H9 (cell line): ENCODE data around the gene NRP2. TPM values are rescaled to one million over a fixed set of nuclear protein-coding genes. Genes with fewer than 3 reads are reported as not detected.

Experiments used
- DNase-seq: peaks from one replicate; pipeline ENCODE4 v3.0.0-alpha.2; 2017
- H2AFZ ChIP-seq: one replicate; pipeline ENCODE4 v1.6.1; 2013; ENCODE audit warnings: mild to moderate bottlenecking, low read length, control low read depth, moderate library complexity
- H2AK5ac ChIP-seq: 2 replicates; pipeline ENCODE4 v1.6.1; 2013; ENCODE audit warnings: low read length, control low read depth, mixed read lengths; ENCODE audit not compliant: insufficient read length
- H2BK120ac ChIP-seq: one replicate; pipeline ENCODE4 v1.6.1; 2013; ENCODE audit warnings: low read depth, mild to moderate bottlenecking, low read length, control low read depth, inconsistent platforms; ENCODE audit not compliant: poor library complexity, severe bottlenecking
- H2BK12ac ChIP-seq: 2 replicates; pipeline ENCODE4 v1.6.1; 2013; ENCODE audit warnings: low read length, control low read depth, mixed read lengths, low read depth; ENCODE audit not compliant: insufficient read length
- H2BK15ac ChIP-seq: 2 replicates; pipeline ENCODE4 v1.6.1; 2013; ENCODE audit warnings: low read depth, low read length, control low read depth
- H2BK20ac ChIP-seq: one replicate; pipeline ENCODE4 v1.6.1; 2013; ENCODE audit warnings: low read depth, mild to moderate bottlenecking, low read length, control low read depth, inconsistent platforms; ENCODE audit not compliant: poor library complexity, severe bottlenecking
- H2BK5ac ChIP-seq: 2 replicates; pipeline ENCODE4 v1.6.1; 2013; ENCODE audit warnings: low read length, control low read depth, mixed read lengths; ENCODE audit not compliant: insufficient read length
- H3K14ac ChIP-seq: 2 replicates; pipeline ENCODE4 v1.6.1; 2013; ENCODE audit warnings: low read length, control low read depth; ENCODE audit not compliant: insufficient read depth
- H3K18ac ChIP-seq: 2 replicates; pipeline ENCODE4 v1.6.1; 2013; ENCODE audit warnings: low read depth, mild to moderate bottlenecking, mixed read lengths, low read length, control low read depth; ENCODE audit not compliant: insufficient read length
- H3K23ac ChIP-seq: 2 replicates; pipeline ENCODE4 v1.6.1; 2013; ENCODE audit warnings: low read length, control low read depth, mixed read lengths, low read depth; ENCODE audit not compliant: insufficient read length
- H3K23me2 ChIP-seq: 2 replicates; pipeline ENCODE4 v1.6.1; 2013; ENCODE audit warnings: low read depth, mild to moderate bottlenecking, mixed read lengths, low read length, control low read depth; ENCODE audit not compliant: insufficient read length, poor library complexity, severe bottlenecking
- H3K27ac ChIP-seq: 2 replicates; pipeline ENCODE4 v1.5.1; 2013; ENCODE audit warnings: low read length, control low read depth, mixed read lengths, low read depth; ENCODE audit not compliant: insufficient read length
- H3K27me3 ChIP-seq: 2 replicates; pipeline ENCODE4 v1.6.1; 2013; ENCODE audit warnings: low read length, control low read depth, inconsistent platforms; ENCODE audit not compliant: insufficient read depth
- H3K4ac ChIP-seq: 2 replicates; pipeline ENCODE4 v1.6.1; 2013; ENCODE audit warnings: low read depth, mild to moderate bottlenecking, control low read depth, inconsistent platforms, low read length, moderate library complexity
- H3K4me1 ChIP-seq: 2 replicates; pipeline ENCODE4 v1.6.1; 2013; ENCODE audit warnings: low read length, control low read depth, inconsistent platforms; ENCODE audit not compliant: insufficient read depth
- H3K4me2 ChIP-seq: 2 replicates; pipeline ENCODE4 v1.6.1; 2013; ENCODE audit warnings: low read length, control low read depth, mixed read lengths; ENCODE audit not compliant: insufficient read length, insufficient read depth
- H3K56ac ChIP-seq: 2 replicates; pipeline ENCODE4 v1.6.1; 2013; ENCODE audit warnings: low read depth, mild to moderate bottlenecking, mixed read lengths, low read length, control low read depth; ENCODE audit not compliant: insufficient read length
- H3K79me1 ChIP-seq: 2 replicates; pipeline ENCODE4 v1.6.1; 2013; ENCODE audit warnings: low read depth, mild to moderate bottlenecking, moderate library complexity, low read length, control low read depth, inconsistent platforms; ENCODE audit not compliant: insufficient read depth, poor library complexity, severe bottlenecking
- H3K79me2 ChIP-seq: 2 replicates; pipeline ENCODE4 v1.6.1; 2013; ENCODE audit warnings: low read length, control low read depth, inconsistent platforms; ENCODE audit not compliant: insufficient read depth
- H3K9ac ChIP-seq: 2 replicates; pipeline ENCODE4 v1.6.1; 2013; ENCODE audit warnings: low read length, control low read depth, mixed read lengths; ENCODE audit not compliant: insufficient read length; ENCODE audit errors: extremely low read depth
- H3K9me3 ChIP-seq: one replicate; pipeline ENCODE4 v1.6.1; 2013; ENCODE audit warnings: low read depth, low read length, inconsistent platforms; ENCODE audit not compliant: control insufficient read depth
- H3T11ph ChIP-seq: one replicate; pipeline ENCODE4 v1.6.1; 2013; ENCODE audit warnings: mild to moderate bottlenecking, low read length, control low read depth, inconsistent platforms
- H4K20me1 ChIP-seq: one replicate; pipeline ENCODE4 v1.6.1; 2013; ENCODE audit not compliant: control insufficient read depth, insufficient read length, insufficient read depth
- H4K5ac ChIP-seq: 2 replicates; pipeline ENCODE4 v1.6.1; 2013; ENCODE audit warnings: low read depth, mild to moderate bottlenecking, mixed read lengths, low read length, control low read depth; ENCODE audit not compliant: insufficient read length
- H4K8ac ChIP-seq: replicated peaks from 2 replicates; pipeline ENCODE4 v1.6.1; 2013; ENCODE audit warnings: low read length, control low read depth, mixed read lengths, low read depth; ENCODE audit not compliant: insufficient read length
- H4K91ac ChIP-seq: 2 replicates; pipeline ENCODE4 v1.6.1; 2013; ENCODE audit warnings: low read depth, mild to moderate bottlenecking, moderate library complexity, mixed read lengths, low read length, control low read depth; ENCODE audit not compliant: insufficient read length
- H3K27ac Mint-ChIP-seq, 3 experiments: 2 replicates in 2 of 3; 3 replicates in 1 of 3; pipeline ENCODE4 v1.8.0; 2020 to 2021; ENCODE audit warnings: mixed read lengths in 3 of 3, mild to moderate bottlenecking in 1 of 3, moderate library complexity in 1 of 3
- H3K27me3 Mint-ChIP-seq: 2 replicates; pipeline ENCODE4 v1.8.0; 2021; ENCODE audit warnings: low read depth, mild to moderate bottlenecking, moderate library complexity, mixed read lengths
- H3K36me3 Mint-ChIP-seq, 3 experiments: 2 replicates in 2 of 3; 3 replicates in 1 of 3; pipeline ENCODE4 v1.8.0; 2020 to 2021; ENCODE audit warnings: low read depth in 3 of 3, mixed read lengths in 3 of 3; ENCODE audit not compliant: insufficient read depth in 1 of 3
- H3K4me1 Mint-ChIP-seq, 2 experiments: 2 replicates each; pipeline ENCODE4 v1.8.0; 2020; ENCODE audit warnings: mixed read lengths in 2 of 2
- H3K4me3 Mint-ChIP-seq, 2 experiments: 2 replicates in 1 of 2; 3 replicates in 1 of 2; pipeline ENCODE4 v1.8.0; 2020 to 2021; ENCODE audit warnings: mild to moderate bottlenecking in 2 of 2, mixed read lengths in 2 of 2, moderate library complexity in 1 of 2
- H3K9me3 Mint-ChIP-seq, 2 experiments: 2 replicates in 1 of 2; 3 replicates in 1 of 2; pipeline ENCODE4 v1.8.0; 2020; ENCODE audit warnings: mild to moderate bottlenecking in 2 of 2, mixed read lengths in 2 of 2, moderate library complexity in 1 of 2
- WGBS: extraction: QIAGEN DNeasy Blood & Tissue Kit; methylation state at CpG from one replicate; pipeline ENCODE4 v1.1.7; 2013; ENCODE audit warnings: missing lambda C conversion rate, low lambda C conversion rate, mixed read lengths; ENCODE audit not compliant: insufficient read length; ENCODE audit errors: extremely low coverage; 5-methylcytosine and 5-hydroxymethylcytosine counted together
- total RNA-seq: library from RNA; stranded (reverse); gene quantifications from 2 replicates; pipeline ENCODE4 v1.2.1, GENCODE V29; 2021
- TF ChIP-seq, protein P1 (sequence below): fragments of 200-600 bp; sonication (generic); conservative IDR thresholded peaks from 3 replicates; pipeline ENCODE4 v1.8.0; 2021; ENCODE audit warnings: antibody characterized with exemption, mild to moderate bottlenecking

Gene NRP2
- total RNA-seq, 1 experiment from 2014 or later, result 19.7 TPM

DNA sequence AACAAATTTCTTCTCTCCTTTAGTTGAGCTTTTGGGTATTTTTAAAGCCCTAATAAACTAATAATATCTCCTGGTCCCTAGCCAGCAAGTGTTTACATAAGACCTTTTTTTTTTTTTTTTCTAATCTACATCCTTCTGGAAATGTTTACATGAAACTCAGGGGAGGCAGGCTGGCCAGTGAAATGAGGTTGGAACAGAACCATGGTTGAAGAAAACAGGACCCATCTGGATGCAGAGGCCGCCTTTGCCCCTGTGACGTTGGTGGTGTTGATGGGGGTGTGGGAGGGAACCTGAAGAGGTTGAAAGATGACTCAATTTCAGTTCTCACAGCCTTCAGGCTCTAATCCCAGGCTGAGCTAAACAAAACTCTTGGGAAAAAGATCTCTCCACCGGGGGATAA is 118.5 kb downstream of the NRP2 start:
- DNase-seq, result no peak

More for the DNA sequence above, 118.5 kb downstream of the NRP2 start:
- Mint-ChIP-seq H3K4me1 (peaks cover 21 to 23% of the 10 kb centered on the region in 2 experiments), H3K9me3 (peaks cover 18 to 19% of the 10 kb centered on the region in 2 experiments), H3K36me3 (peaks cover 19 to 34% (median 24%) of the 10 kb centered on the region in 3 experiments), H3K4me3 (no peak overlapping the region), H3K27ac (no peak overlapping the region), H3K27me3 (peaks cover 5% of the 10 kb centered on the region; the same call in 1 of the 2 replicates)
- H2BK12ac ChIP-seq, result no peak overlapping the region
- H2AK5ac ChIP-seq, result no peak overlapping the region
- no peak overlapping the region for H3K27ac ChIP-seq
- H4K20me1 ChIP-seq, result no peaks in the 10 kb centered on the region
- no peaks in the 10 kb centered on the region for H3K79me1 ChIP-seq
- H2AFZ ChIP-seq, result no peak overlapping the region
- no peak overlapping the region for H2BK15ac ChIP-seq
- no peak overlapping the region for H2BK120ac ChIP-seq
- H3T11ph ChIP-seq, result no peak overlapping the region
- no peak overlapping the region for H2BK5ac ChIP-seq
- H3K56ac ChIP-seq, result no peak overlapping the region
- no peaks in the 10 kb centered on the region for H3K27me3 ChIP-seq
- H3K14ac ChIP-seq, result no peak overlapping the region
- no peak overlapping the region for H3K9ac ChIP-seq
- no peaks in the 10 kb centered on the region for H3K9me3 ChIP-seq
- no CpG with 5 or more reads among the region's 3 CpGs for WGBS
- no peak overlapping the region for H3K4ac ChIP-seq
- no peak overlapping the region for H2BK20ac ChIP-seq
- H3K79me2 ChIP-seq, result no peaks in the 10 kb centered on the region
- H3K23ac ChIP-seq, result no peak overlapping the region
- no peak overlapping the region for H4K8ac ChIP-seq
- TF ChIP-seq, protein P1, sequence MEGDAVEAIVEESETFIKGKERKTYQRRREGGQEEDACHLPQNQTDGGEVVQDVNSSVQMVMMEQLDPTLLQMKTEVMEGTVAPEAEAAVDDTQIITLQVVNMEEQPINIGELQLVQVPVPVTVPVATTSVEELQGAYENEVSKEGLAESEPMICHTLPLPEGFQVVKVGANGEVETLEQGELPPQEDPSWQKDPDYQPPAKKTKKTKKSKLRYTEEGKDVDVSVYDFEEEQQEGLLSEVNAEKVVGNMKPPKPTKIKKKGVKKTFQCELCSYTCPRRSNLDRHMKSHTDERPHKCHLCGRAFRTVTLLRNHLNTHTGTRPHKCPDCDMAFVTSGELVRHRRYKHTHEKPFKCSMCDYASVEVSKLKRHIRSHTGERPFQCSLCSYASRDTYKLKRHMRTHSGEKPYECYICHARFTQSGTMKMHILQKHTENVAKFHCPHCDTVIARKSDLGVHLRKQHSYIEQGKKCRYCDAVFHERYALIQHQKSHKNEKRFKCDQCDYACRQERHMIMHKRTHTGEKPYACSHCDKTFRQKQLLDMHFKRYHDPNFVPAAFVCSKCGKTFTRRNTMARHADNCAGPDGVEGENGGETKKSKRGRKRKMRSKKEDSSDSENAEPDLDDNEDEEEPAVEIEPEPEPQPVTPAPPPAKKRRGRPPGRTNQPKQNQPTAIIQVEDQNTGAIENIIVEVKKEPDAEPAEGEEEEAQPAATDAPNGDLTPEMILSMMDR, result no peak
- H4K91ac ChIP-seq, result no peak overlapping the region
- no peak overlapping the region for H3K4me2 ChIP-seq
- no peak overlapping the region for H4K5ac ChIP-seq
- H3K4me1 ChIP-seq, result peaks cover 6% of the 10 kb centered on the region
- no peaks in the 10 kb centered on the region for H3K23me2 ChIP-seq
- H3K18ac ChIP-seq, result no peak overlapping the region
